ENCODE data around the gene COL1A2.

The COL1A2 gene

GRCh38 chr7:94431176-94431575 lies 36.5 kb downstream of the COL1A2 start:
- DNase-seq (ENCODE audit: low read depth, low spot score): no peak
- no peak overlapping the region for H3K27ac ChIP-seq

DNA sequence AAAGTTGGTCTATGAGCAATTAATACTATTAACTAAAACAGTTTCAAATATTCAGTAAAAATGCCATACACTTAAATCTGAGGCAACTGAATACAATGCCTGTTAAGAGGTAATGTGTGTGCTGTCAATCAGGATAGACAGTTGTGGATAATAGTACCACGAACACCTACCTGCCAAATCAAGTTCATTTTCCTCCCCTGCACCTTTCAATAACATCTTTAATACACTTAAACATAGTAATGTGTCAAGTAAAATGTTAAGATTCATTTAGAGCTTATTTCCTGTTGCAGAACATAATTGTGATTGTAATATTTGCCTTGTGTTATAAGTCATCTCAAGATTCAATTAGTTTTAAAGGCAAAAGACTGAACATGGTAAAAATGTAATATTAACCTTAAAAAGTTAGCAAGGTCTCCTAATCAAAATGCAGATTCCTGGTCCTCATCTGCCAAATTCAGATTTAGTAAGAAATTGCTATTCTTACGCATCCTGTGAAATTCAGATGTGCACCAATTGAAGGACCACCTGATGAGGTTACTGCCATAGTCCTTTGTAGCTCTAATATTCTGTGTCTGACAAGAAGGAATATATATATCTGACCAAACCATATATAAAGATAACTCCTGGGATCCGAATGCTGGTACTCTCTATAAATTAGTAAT lies 37.1 kb downstream of the COL1A2 start:
- DNase-seq (ENCODE audit: low read depth, low spot score): no peak
- H3K27ac ChIP-seq: no peak overlapping the region

- no peak for DNase-seq (ENCODE audit: low read depth, low spot score)
- H3K27ac ChIP-seq: no peak overlapping the region
Observed at GRCh38 chr7:94432281-94432670, 37.6 kb downstream of the COL1A2 start.

GRCh38 chr7:94432817-94433216 lies 38.1 kb downstream of the COL1A2 start:
- no peak overlapping the region for H3K27ac ChIP-seq
- no peak for DNase-seq (ENCODE audit: low read depth, low spot score)

- H3K27ac ChIP-seq: no peak overlapping the region
- DNase-seq (ENCODE audit: low read depth, low spot score): no peak
Observed at GRCh38 chr7:94433224-94433623, 38.5 kb downstream of the COL1A2 start.

DNA sequence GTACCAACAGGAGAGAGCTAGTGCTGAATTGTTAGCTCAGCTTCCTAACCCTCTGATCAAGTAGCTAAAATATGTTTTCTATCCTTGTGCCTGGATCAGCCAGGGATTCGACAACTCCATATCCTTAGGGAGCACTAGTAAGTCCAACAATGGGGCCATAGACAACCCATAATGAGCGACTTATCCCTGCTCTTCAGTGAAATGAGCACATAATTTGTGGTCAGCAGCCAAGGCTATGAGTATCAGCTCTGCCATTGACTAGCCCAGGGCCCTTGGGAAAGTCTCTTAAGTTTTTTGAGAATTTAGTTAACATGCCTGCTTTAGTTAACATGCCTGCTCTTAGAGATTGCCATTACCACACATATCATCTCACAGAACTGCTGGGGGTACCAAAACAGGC lies 39.3 kb downstream of the COL1A2 start:
- DNase-seq (ENCODE audit: low read depth, low spot score): no peak
- H3K27ac ChIP-seq: no peak overlapping the region

- H3K27ac ChIP-seq: no peak overlapping the region
- no peak for DNase-seq (ENCODE audit: low read depth, low spot score)
Observed at GRCh38 chr7:94436018-94436604, 41.4 kb downstream of the COL1A2 start.

DNA sequence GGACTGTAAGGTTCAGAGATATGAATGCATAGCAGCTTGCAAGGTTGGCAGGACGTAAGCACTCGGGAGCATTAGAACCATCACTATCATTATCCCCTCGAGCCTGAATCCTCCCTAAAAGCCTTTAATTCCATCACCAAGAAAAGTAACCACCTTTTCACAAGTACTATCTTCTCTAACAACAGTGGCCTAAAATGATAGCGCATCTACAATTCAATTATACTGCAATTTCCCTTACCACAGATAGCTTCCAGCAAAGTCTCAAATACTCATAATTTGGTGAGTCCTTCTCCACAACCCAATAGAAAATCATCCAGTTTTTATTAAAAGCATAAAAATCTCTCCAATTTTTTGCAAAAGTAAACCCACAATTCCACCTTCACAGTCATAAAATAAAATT lies 42.0 kb downstream of the COL1A2 start:
- no peak overlapping the region for H3K27ac ChIP-seq
- DNase-seq (ENCODE audit: low read depth, low spot score): no peak

- DNase-seq (ENCODE audit: low read depth, low spot score): no peak
- no peak overlapping the region for H3K27ac ChIP-seq
Observed at GRCh38 chr7:94439893-94440381, 45.2 kb downstream of the COL1A2 start.

DNA sequence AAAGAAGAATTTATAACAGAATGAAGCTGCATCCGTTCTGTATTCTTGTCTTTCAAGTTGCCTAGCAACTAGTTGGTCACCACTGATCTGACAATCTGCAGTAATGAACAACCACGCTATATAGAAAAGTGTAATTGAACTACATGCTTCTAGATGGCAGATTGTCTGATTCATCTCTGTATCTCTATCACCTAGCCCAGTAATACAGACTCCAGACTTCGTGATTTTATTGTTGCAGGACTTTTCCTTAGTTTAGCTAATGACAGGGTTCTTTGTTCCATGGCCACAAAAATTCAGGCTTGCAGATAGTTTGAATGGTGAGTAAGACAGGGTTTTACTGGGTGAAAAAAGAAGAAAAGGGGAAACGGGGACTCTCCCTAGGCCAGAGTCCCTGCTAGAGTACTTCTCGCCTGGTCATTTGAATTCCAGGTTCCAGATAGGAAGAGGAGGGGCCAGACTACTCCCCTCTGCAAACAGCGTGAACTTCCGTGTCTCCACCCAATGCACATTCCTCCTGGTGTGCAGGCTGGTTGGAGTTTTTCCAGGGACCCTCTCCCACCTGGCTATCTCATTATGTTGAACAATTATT lies 45.9 kb downstream of the COL1A2 start:
- H3K27ac ChIP-seq: no peak overlapping the region
- DNase-seq (ENCODE audit: low read depth, low spot score): no peak

GRCh38 chr7:94441138-94441537 lies 46.4 kb downstream of the COL1A2 start:
- H3K27ac ChIP-seq: no peak overlapping the region
- DNase-seq (ENCODE audit: low read depth, low spot score): no peak

GRCh38 chr7:94442639-94443038 lies 47.9 kb downstream of the COL1A2 start:
- no peak for DNase-seq (ENCODE audit: low read depth, low spot score)
- no peak overlapping the region for H3K27ac ChIP-seq

GRCh38 chr7:94444813-94445212 lies 50.1 kb downstream of the COL1A2 start:
- no peak overlapping the region for H3K27ac ChIP-seq
- no peak for DNase-seq (ENCODE audit: low read depth, low spot score)

- no peak overlapping the region for H3K27ac ChIP-seq
- DNase-seq (ENCODE audit: low read depth, low spot score): no peak
Observed at GRCh38 chr7:94445696-94446194, 51.0 kb downstream of the COL1A2 start.

DNA sequence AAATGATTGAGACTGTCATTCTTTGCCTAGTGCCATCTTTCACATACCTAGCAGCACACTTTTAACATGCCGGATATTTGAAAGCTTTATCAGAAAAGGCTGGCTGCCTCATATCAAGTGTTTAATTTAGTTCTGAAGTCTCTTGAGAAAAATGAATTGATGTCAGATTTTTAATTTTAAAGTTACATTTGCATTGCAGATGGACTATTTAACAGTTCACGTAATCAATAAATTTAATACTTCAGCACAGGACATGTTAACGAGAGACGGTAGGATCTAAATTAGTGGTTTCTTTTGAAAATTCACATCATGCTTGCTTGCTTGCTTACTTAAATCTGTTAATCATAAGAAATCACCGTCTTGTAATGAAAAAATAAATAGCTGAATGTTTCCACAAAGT lies 51.6 kb downstream of the COL1A2 start:
- DNase-seq (ENCODE audit: low read depth, low spot score): no peak
- H3K27ac ChIP-seq: no peak overlapping the region

- DNase-seq (ENCODE audit: low read depth, low spot score): no peak
- no peak overlapping the region for H3K27ac ChIP-seq
Observed at GRCh38 chr7:94449151-94449725, 54.5 kb downstream of the COL1A2 start.

GRCh38 chr7:94450044-94450697 lies 55.5 kb downstream of the COL1A2 start:
- no peak overlapping the region for H3K27ac ChIP-seq
- no peak for DNase-seq (ENCODE audit: low read depth, low spot score)

- H3K27ac ChIP-seq: no peak overlapping the region
- no peak for DNase-seq (ENCODE audit: low read depth, low spot score)
Observed at GRCh38 chr7:94451187-94451586, 56.5 kb downstream of the COL1A2 start.

- DNase-seq (ENCODE audit: low read depth, low spot score): no peak
- H3K27ac ChIP-seq: no peak overlapping the region
Observed at GRCh38 chr7:94452239-94452638, 57.5 kb downstream of the COL1A2 start.

DNA sequence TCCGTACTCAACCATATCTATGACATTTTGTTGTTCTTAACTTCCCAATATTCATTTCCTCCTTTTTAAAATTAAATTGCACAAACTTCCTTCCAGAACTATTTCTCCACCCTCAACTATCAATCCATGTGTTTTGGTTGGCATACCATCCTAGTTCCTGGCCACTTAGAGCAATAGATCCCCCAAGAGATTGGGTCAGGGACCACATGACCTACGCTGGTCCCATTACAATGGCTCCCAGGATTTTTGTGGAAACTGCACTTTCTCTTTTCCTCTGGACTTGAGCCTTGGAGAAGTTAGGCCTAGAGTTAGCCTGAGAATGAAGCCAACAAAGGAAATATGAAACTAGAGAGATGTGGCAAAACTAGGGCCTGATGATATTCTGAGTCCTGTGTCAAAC lies 59.2 kb downstream of the COL1A2 start:
- no peak for DNase-seq (ENCODE audit: low read depth, low spot score)
- H3K27ac ChIP-seq: no peak overlapping the region

DNA sequence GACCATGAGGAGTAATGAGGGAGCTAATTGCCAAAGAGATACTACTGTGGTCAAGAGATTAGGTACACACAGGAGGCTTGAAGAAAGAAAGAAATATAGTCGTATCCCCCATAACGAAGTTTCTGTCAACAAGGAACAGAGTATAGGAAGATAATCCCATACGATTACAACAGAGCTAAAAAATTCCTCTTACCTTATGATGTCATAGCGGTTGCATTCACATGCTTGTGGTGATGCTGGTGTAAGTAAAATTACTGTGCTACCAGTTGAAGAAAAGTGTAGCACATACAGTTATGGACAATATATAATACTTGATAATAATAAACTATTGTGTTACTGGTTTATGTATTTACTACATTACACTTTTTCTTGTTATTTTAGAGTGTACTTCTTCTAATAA lies 63.3 kb downstream of the COL1A2 start:
- H3K27ac ChIP-seq: no peak overlapping the region
- no peak for DNase-seq (ENCODE audit: low read depth, low spot score)

Measured in epithelial cell of prostate (primary cell).